ENCODE results near the gene NIT2.

GRCh38 chr3:100399341-100400071 is 64.9 kb downstream of the NIT2 start:
- TF ChIP-seq CTCF (IDR thresholded peaks at IDR 0.05; ENCODE audit: low read depth, low read length, poor library complexity, severe bottlenecking): no peak
- no peak for TF ChIP-seq EZH2phosphoT487 (IDR thresholded peaks at IDR 0.05; ENCODE audit: borderline replicate concordance, low read length)
